Measurements from ENCODE around the gene ZNF564.

DNA sequence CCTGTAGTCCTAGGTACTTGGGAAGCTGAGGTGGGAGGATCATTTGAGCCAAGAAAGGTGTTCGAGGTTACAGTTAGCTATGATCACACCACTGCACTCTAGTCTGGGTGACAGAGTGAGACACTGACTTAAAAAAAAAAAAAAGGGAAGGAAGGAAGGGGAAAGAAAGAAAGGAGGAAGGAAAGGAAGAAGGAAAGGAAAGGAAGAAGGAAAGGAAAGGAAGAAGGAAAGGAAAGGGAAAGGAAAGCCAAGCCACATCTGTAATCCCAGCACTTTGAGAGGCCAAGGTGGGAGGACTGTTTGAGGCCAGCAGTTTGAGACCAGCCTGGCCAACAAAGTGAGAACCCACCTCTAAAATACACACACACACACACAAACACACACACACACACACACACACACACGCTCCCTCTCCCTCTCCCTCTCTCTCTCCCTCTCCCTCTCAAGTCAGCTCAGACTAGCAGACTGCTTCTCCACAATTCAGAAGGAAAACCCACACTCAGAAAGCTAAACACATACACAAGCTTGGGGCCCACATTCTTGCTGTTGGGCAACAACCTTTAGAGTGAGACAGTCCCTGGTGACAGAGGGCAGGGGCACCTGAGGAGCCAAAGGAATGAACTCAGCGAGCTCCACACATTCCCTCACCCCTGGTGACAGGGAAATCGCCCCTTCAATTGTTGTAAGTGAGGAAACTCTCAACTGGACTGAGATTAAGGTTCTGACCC, 69.3 kb downstream of the ZNF564 start:
- TF ChIP-seq POLR2A (IDR thresholded peaks at IDR 0.05; ENCODE audit: low read length) (no peak), GATA1 (IDR thresholded peaks at IDR 0.05; ENCODE audit: low read depth, low read length) (no peak)

Data from erythroblast (primary cell).